Tibial nerve (tissue), 4 donors: ENCODE data around the gene CMSS1.

ENCODE experiments used
- CTCF ChIP-seq, 5 experiments: fragments of 200-600 bp in 3 of 5; fragments of 450-650 bp in 2 of 5; sonication (generic) in 3 of 5; IDR thresholded peaks; one replicate each; pipeline ENCODE4 v1.5.1; 2016 to 2019; ENCODE audit warnings: antibody characterized with exemption in 5 of 5, mild to moderate bottlenecking in 3 of 5, moderate library complexity in 2 of 5
- EP300 ChIP-seq, 2 donors: sonication (generic); formaldehyde crosslinking; IDR thresholded peaks; one replicate each; pipeline ENCODE4 v1.6.1; 2017; ENCODE audit warnings: antibody characterized with exemption in 2 of 2, mild to moderate bottlenecking in 1 of 2
- POLR2A ChIP-seq, 2 donors: fragments of 450-650 bp; IDR thresholded peaks; one replicate each; pipeline ENCODE4 v1.6.1; 2017; ENCODE audit warnings: antibody characterized with exemption in 2 of 2, mild to moderate bottlenecking in 2 of 2, moderate library complexity in 2 of 2

- TF ChIP-seq CTCF (IDR thresholded peaks at IDR 0.05) (no peak), POLR2A (IDR thresholded peaks at IDR 0.05) (no peak), EP300 (IDR thresholded peaks at IDR 0.05) (no peak)
Measured at GRCh38 chr3:100043271-100043670, 225.6 kb downstream of the CMSS1 start.
